ENCODE measurements around the gene PNO1. TPM values are rescaled to one million over a fixed set of nuclear protein-coding genes. Genes with fewer than 3 reads are reported as not detected.
A peak's percentile ranks its signal among the peaks of the same experiment; 100 is the strongest.

The PNO1 gene
- total and polyA plus RNA-seq, 2 donors (not counting 1 experiment from before 2014, with no cell fraction given) = 12.9 to 13.4 TPM

DNA sequence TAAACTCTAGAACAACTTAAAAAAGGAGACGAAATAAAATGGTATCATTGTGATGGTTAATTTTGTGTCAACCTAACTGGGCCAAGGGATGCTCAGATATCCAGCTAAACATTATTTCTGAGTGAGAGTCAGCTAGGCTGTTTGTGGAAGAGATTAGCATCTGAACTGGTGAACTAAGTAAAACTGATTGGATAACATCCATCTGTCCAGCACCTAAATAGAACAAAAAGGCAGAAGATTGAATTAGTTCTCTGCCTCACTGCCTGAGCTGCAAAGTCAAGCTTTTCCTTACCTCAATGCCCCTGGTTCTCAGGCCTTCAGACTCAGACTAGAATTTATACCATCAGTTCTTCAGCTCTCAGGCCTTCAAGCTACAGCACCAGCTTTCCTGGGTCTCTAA, 64.6 kb downstream of the PNO1 start:
- Histone ChIP-seq H3K4me1 (ENCODE audit: control insufficient read depth, extremely low read depth, insufficient read depth, low read length) (no peaks in the 10 kb centered on the region), H2AFZ (ENCODE audit: low read length) (no peak overlapping the region), H3K9me3 (ENCODE audit: control insufficient read depth, insufficient read depth, low read depth, low read length) (no peaks in the 10 kb centered on the region), H4K20me1 (ENCODE audit: control insufficient read depth, extremely low read depth, insufficient read depth, low read length) (no peaks in the 10 kb centered on the region), H3K27ac (ENCODE audit: insufficient read depth, low read length) (no peak overlapping the region), H3K27me3 (ENCODE audit: control insufficient read depth, insufficient read depth, low read length) (no peaks in the 10 kb centered on the region), H3K4me3 (replicated peaks in 1 of 4; ENCODE audit: control extremely low read depth in 1 of 4, insufficient read depth in 1 of 4, low read depth in 3 of 4, low read length in 4 of 4) (no peak overlapping the region), H3K9ac (ENCODE audit: insufficient read depth, low read length) (no peak overlapping the region), H3K4me2 (ENCODE audit: extremely low read depth, insufficient read depth, low read length) (no peak overlapping the region), H3K79me2 (ENCODE audit: control insufficient read depth, insufficient read depth, low read length) (peaks cover 96% of the 10 kb centered on the region), H3K36me3 (ENCODE audit: control insufficient read depth, insufficient read depth, low read length) (no peaks in the 10 kb centered on the region)
- TF ChIP-seq EZH2 (IDR thresholded peaks at IDR 0.05; ENCODE audit: low read length, missing control alignments) = no peak
- TF ChIP-seq, protein P1, sequence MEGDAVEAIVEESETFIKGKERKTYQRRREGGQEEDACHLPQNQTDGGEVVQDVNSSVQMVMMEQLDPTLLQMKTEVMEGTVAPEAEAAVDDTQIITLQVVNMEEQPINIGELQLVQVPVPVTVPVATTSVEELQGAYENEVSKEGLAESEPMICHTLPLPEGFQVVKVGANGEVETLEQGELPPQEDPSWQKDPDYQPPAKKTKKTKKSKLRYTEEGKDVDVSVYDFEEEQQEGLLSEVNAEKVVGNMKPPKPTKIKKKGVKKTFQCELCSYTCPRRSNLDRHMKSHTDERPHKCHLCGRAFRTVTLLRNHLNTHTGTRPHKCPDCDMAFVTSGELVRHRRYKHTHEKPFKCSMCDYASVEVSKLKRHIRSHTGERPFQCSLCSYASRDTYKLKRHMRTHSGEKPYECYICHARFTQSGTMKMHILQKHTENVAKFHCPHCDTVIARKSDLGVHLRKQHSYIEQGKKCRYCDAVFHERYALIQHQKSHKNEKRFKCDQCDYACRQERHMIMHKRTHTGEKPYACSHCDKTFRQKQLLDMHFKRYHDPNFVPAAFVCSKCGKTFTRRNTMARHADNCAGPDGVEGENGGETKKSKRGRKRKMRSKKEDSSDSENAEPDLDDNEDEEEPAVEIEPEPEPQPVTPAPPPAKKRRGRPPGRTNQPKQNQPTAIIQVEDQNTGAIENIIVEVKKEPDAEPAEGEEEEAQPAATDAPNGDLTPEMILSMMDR (conservative IDR thresholded peaks at IDR 0.05 in 1 of 2, IDR thresholded peaks at IDR 0.05 in 1 of 2; ENCODE audit: low read depth in 1 of 2, low read length in 2 of 2) = no peak
- DNase-seq (ENCODE audit: low read depth in 2 of 2) = no peak

DNA sequence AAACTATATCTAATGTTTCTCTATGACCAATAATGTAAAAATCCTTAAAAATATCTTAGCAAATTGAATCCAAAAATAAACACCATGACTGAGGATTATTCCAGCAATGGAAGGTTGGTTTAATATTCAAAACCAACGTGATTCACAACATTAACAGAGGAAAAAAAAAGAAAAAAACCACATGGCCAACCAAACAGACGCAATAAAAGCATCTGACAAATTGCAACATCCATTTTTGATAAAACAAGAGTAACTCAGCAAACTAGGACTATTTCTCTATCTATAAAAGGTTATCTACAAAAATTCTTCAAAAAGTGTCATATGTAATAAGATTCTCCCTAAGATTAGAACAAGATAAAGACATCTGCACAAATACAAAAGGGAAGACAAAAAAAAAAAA, 65.7 kb downstream of the PNO1 start:
- H2AFZ ChIP-seq (ENCODE audit: low read length) = no peak overlapping the region
- no peaks in the 10 kb centered on the region for H4K20me1 ChIP-seq (ENCODE audit: control insufficient read depth, extremely low read depth, insufficient read depth, low read length)
- H3K27me3 ChIP-seq (ENCODE audit: control insufficient read depth, insufficient read depth, low read length) = no peaks in the 10 kb centered on the region
- no peaks in the 10 kb centered on the region for H3K9me3 ChIP-seq (ENCODE audit: control insufficient read depth, insufficient read depth, low read depth, low read length)
- peaks cover 95% of the 10 kb centered on the region for H3K79me2 ChIP-seq (ENCODE audit: control insufficient read depth, insufficient read depth, low read length)
- DNase-seq (ENCODE audit: low read depth in 2 of 2) = peak in 1 of 2 donors; percentile 22
- H3K4me3 ChIP-seq (replicated peaks in 1 of 4; ENCODE audit: control extremely low read depth in 1 of 4, insufficient read depth in 1 of 4, low read depth in 3 of 4, low read length in 4 of 4) = no peak overlapping the region
- H3K36me3 ChIP-seq (ENCODE audit: control insufficient read depth, insufficient read depth, low read length) = no peaks in the 10 kb centered on the region
- TF ChIP-seq EZH2 (IDR thresholded peaks at IDR 0.05; ENCODE audit: low read length, missing control alignments) = no peak
- TF ChIP-seq, protein P1 (conservative IDR thresholded peaks at IDR 0.05 in 1 of 2, IDR thresholded peaks at IDR 0.05 in 1 of 2; ENCODE audit: low read depth in 1 of 2, low read length in 2 of 2) = no peak
- no peak overlapping the region for H3K4me2 ChIP-seq (ENCODE audit: extremely low read depth, insufficient read depth, low read length)
- H3K9ac ChIP-seq (ENCODE audit: insufficient read depth, low read length) = no peak overlapping the region
- H3K4me1 ChIP-seq (ENCODE audit: control insufficient read depth, extremely low read depth, insufficient read depth, low read length) = no peaks in the 10 kb centered on the region
- H3K27ac ChIP-seq (ENCODE audit: insufficient read depth, low read length) = no peak overlapping the region

DNA sequence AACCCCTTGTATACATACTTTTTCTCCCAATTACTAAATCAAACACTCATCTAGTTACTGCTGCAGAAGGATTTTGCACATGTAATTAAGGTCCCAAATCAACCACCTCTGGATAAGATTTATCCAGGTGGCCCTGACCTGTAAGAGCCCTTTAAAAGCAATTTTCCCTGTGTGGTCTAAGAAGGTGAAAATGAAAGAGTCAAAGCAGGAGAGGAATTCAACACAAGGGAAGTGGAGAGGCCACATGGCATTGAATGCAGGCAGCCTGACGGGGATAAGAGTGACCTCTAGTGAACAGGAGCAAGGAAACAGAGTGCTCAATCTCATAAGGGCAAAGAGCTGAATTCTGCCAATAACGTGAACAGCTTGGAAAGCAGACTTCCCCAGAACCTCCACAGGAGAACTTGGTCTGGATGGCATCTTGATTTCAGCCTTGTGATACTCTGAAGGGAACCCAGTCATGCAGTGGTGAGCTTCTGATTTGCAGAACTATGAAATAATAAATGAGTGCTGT, 67.5 kb downstream of the PNO1 start:
- peak in 1 of 2 donors; percentile 39 for DNase-seq (ENCODE audit: low read depth in 2 of 2)
- no peaks in the 10 kb centered on the region for H4K20me1 ChIP-seq (ENCODE audit: control insufficient read depth, extremely low read depth, insufficient read depth, low read length)
- peaks cover 95% of the 10 kb centered on the region for H3K79me2 ChIP-seq (ENCODE audit: control insufficient read depth, insufficient read depth, low read length)

More for the DNA sequence above, 67.5 kb downstream of the PNO1 start:
- peaks cover under 1% of the 10 kb centered on the region for H3K4me1 ChIP-seq (ENCODE audit: control insufficient read depth, extremely low read depth, insufficient read depth, low read length)
- no peaks in the 10 kb centered on the region for H3K27me3 ChIP-seq (ENCODE audit: control insufficient read depth, insufficient read depth, low read length)
- H3K9me3 ChIP-seq (ENCODE audit: control insufficient read depth, insufficient read depth, low read depth, low read length) = no peaks in the 10 kb centered on the region
- no peaks in the 10 kb centered on the region for H3K36me3 ChIP-seq (ENCODE audit: control insufficient read depth, insufficient read depth, low read length)
- H3K9ac ChIP-seq (ENCODE audit: insufficient read depth, low read length) = no peak overlapping the region
- H2AFZ ChIP-seq (ENCODE audit: low read length) = no peak overlapping the region
- peak overlapping the region; percentile 38 for H3K4me2 ChIP-seq (ENCODE audit: extremely low read depth, insufficient read depth, low read length)
- no peak for TF ChIP-seq EZH2 (IDR thresholded peaks at IDR 0.05; ENCODE audit: low read length, missing control alignments)
- TF ChIP-seq, protein P1 (conservative IDR thresholded peaks at IDR 0.05 in 1 of 2, IDR thresholded peaks at IDR 0.05 in 1 of 2; ENCODE audit: low read depth in 1 of 2, low read length in 2 of 2) = peak in 1 of 2 donors; percentile 37
- H3K4me3 ChIP-seq (replicated peaks in 1 of 4; ENCODE audit: control extremely low read depth in 1 of 4, insufficient read depth in 1 of 4, low read depth in 3 of 4, low read length in 4 of 4) = no peak overlapping the region
- peak overlapping the region; percentile 39 for H3K27ac ChIP-seq (ENCODE audit: insufficient read depth, low read length)

Other genes with a start within 250 kb of the PNO1 start
- 21.3 and 28.8 TPM in 2 replicates for gene C1D, start 94.9 kb upstream of the PNO1 start, total RNA-seq
- gene C1D, start 94.9 kb upstream of the PNO1 start, polyA plus RNA-seq = 55.2 and 63.1 TPM in 2 replicates
- 18.0 and 22.8 TPM in 2 replicates for gene PPP3R1, start 94.6 kb downstream of the PNO1 start, total RNA-seq
- 46.1 and 51.3 TPM in 2 replicates for gene PPP3R1, start 94.6 kb downstream of the PNO1 start, polyA plus RNA-seq
- gene CNRIP1, start 162.1 kb downstream of the PNO1 start, total RNA-seq = 34.7 and 39.8 TPM in 2 replicates
- gene CNRIP1, start 162.1 kb downstream of the PNO1 start, polyA plus RNA-seq = 47.7 and 58.7 TPM in 2 replicates
- gene PLEK, start 207.4 kb downstream of the PNO1 start, total RNA-seq = not detected in 2 replicates
- 0.02 TPM in 1 of 2 replicates, not detected in the other for gene PLEK, start 207.4 kb downstream of the PNO1 start, polyA plus RNA-seq

Data from fibroblast of lung (primary cell).